K562 (cell line): ENCODE data around the gene AQP1. TPM values are rescaled to one million over a fixed set of nuclear protein-coding genes. Genes with fewer than 3 reads are reported as not detected.

Experiments
- ATAC-seq: fragments of 200-7000 bp; cut with Tn5 transposase; 3 replicates; pipeline ENCODE4 v1.9.1; 2020; ENCODE audit warnings: moderate library complexity
- BruUV-seq: library from RNA; stranded (reverse); fragments of 400-500 nt; replicated peaks from 2 replicates; lab custom pipeline; 2021; lab: Mats Ljungman, UMichigan
- CTCF ChIA-PET: fragments of 300-600 bp; formaldehyde crosslinking; extraction: SDS; loops from one replicate; lab custom pipeline; 2021; ENCODE audit warnings: low intra/inter-chr PET ratio; lab: Yijun Ruan, JAX
- POLR2A ChIA-PET: fragments of 300-600, 350-650 bp; sonication (Branson Sonifier 250); formaldehyde crosslinking; extraction: SDS; loops from one replicate; lab custom pipeline; 2021; ENCODE audit warnings: antibody characterized with exemption, inconsistent platforms; lab: Yijun Ruan, JAX
- DNase-seq, 4 experiments: peaks; one replicate each; pipeline versions ENCODE4 v3.0.0 to v3.0.0-alpha.2; 2011 to 2018; ENCODE audit warnings: low spot score in 3 of 4, mixed read lengths in 3 of 4; ENCODE audit errors: extremely low read depth in 1 of 4
- FAIRE-seq: peaks from 2 replicates; lab custom pipeline; 2011; peaks lifted over from hg19 to GRCh38; lab: Jason Lieb, UNC
- H2AFZ ChIP-seq: 2 replicates; pipeline ENCODE4 v1.6.0; 2011; ENCODE audit warnings: low read depth, low read length, control low read depth, inconsistent platforms
- H3K27ac ChIP-seq: fragments of 200-600 bp; 3 replicates; pipeline ENCODE4 v1.8.0; 2011; ENCODE audit warnings: low read depth, mild to moderate bottlenecking, control low read depth, inconsistent platforms, low read length, moderate library complexity, mixed read lengths; ENCODE audit errors: extremely low read depth
- H3K27me3 ChIP-seq, 2 experiments: fragments of 300-600 bp in 1 of 2; 2 replicates in 1 of 2; 3 replicates in 1 of 2; pipeline versions ENCODE4 v1.6.0 to v1.8.0; 2011; ENCODE audit warnings: inconsistent platforms in 2 of 2, low read length in 2 of 2, mild to moderate bottlenecking in 1 of 2, mixed read lengths in 1 of 2, moderate library complexity in 1 of 2; ENCODE audit not compliant: control insufficient read depth in 2 of 2, insufficient read depth in 2 of 2
- H3K36me3 ChIP-seq: fragments of 300-600 bp; 3 replicates; pipeline ENCODE4 v1.8.0; 2011; ENCODE audit warnings: mild to moderate bottlenecking, low read length, inconsistent platforms; ENCODE audit not compliant: control insufficient read depth, insufficient read depth
- H3K4me1 ChIP-seq, 2 experiments: fragments of 200-600 bp in 1 of 2; replicated peaks in 1 of 2; 2 replicates in 1 of 2; 3 replicates in 1 of 2; pipeline versions ENCODE4 v1.5.1 to v1.8.0; 2011; ENCODE audit warnings: inconsistent platforms in 2 of 2, low read length in 2 of 2, mild to moderate bottlenecking in 1 of 2, mixed read lengths in 1 of 2, moderate library complexity in 1 of 2; ENCODE audit not compliant: control insufficient read depth in 2 of 2, insufficient read depth in 2 of 2
- H3K4me2 ChIP-seq: 2 replicates; pipeline ENCODE4 v1.6.1; 2011; ENCODE audit warnings: low read length, control low read depth, inconsistent platforms, mixed read lengths; ENCODE audit not compliant: insufficient read depth
- H3K4me3 ChIP-seq: fragments of 200-600 bp; sonication (generic), shearing (Covaris generic); 2 replicates; pipeline ENCODE4 v1.5.1; 2016; ENCODE audit warnings: control low read depth, inconsistent platforms
- H3K79me2 ChIP-seq: fragments of 200-600 bp; 3 replicates; pipeline ENCODE4 v1.8.0; 2011; ENCODE audit warnings: low read length, inconsistent platforms; ENCODE audit not compliant: control insufficient read depth, insufficient read depth
- H3K9ac ChIP-seq, 2 experiments: 2 replicates each; pipeline versions ENCODE4 v1.6.0 to v1.6.1; 2011; ENCODE audit warnings: low read depth in 2 of 2, low read length in 2 of 2, control low read depth in 1 of 2, inconsistent platforms in 1 of 2, mild to moderate bottlenecking in 1 of 2, mixed read lengths in 1 of 2; ENCODE audit not compliant: insufficient read depth in 1 of 2
- H3K9me1 ChIP-seq: one replicate; pipeline ENCODE4 v1.6.0; 2011; ENCODE audit warnings: inconsistent platforms, mild to moderate bottlenecking, low read length, moderate library complexity; ENCODE audit not compliant: control insufficient read depth, insufficient read depth
- H3K9me3 ChIP-seq: replicated peaks from 2 replicates; pipeline ENCODE4 v1.5.1; 2011; ENCODE audit warnings: low read depth, low read length, inconsistent platforms; ENCODE audit not compliant: control insufficient read depth, insufficient read depth
- H4K20me1 ChIP-seq: replicated peaks from 2 replicates; pipeline ENCODE4 v1.6.1; 2011; ENCODE audit warnings: low read length, inconsistent platforms, mixed read lengths; ENCODE audit not compliant: control insufficient read depth, insufficient read depth
- CHD4 ChIP-seq: fragments of 200-600 bp; sonication (generic); IDR thresholded peaks from 3 replicates; pipeline ENCODE4 v1.6.1; 2012; ENCODE audit warnings: low read depth, mild to moderate bottlenecking, mixed read lengths, low read length, inconsistent platforms; ENCODE audit not compliant: insufficient read depth, insufficient replicate concordance, poor library complexity, severe bottlenecking
- DACH1 ChIP-seq: fragments of 450-650 bp; IDR thresholded peaks from 2 replicates; pipeline ENCODE4 v1.6.1; 2018; ENCODE audit not compliant: partially characterized antibody
- EP400 ChIP-seq: fragments of 450-650 bp; IDR thresholded peaks from 2 replicates; pipeline ENCODE4 v1.6.1; 2017; ENCODE audit warnings: antibody characterized with exemption, mild to moderate bottlenecking, moderate library complexity
- HDAC3 ChIP-seq: fragments of 450-650 bp; IDR thresholded peaks from 2 replicates; pipeline ENCODE4 v1.6.1; 2018; ENCODE audit warnings: borderline replicate concordance, mild to moderate bottlenecking, moderate library complexity; ENCODE audit not compliant: partially characterized antibody
- MAFG ChIP-seq: fragments of 450-650 bp; conservative IDR thresholded peaks from 2 replicates; pipeline ENCODE4 v1.6.1; 2016; ENCODE audit warnings: missing genetic modification characterization, missing compliant biosample characterization
- MCM7 ChIP-seq, 2 experiments: fragments of 450-650 bp; IDR thresholded peaks; 2 replicates each; pipeline ENCODE4 v1.6.1; 2016 to 2018
- NR2C2 ChIP-seq, 2 experiments: fragments of 200-800 bp in 1 of 2; sonication (Bioruptor generic) in 1 of 2; sonication (generic) in 1 of 2; formaldehyde crosslinking in 1 of 2; IDR thresholded peaks; 2 replicates each; pipeline versions ENCODE4 v1.6.1 to v1.8.0; 2016 to 2022; ENCODE audit warnings: mild to moderate bottlenecking in 1 of 2, missing compliant biosample characterization in 1 of 2, missing genetic modification characterization in 1 of 2, missing genetic modification reagents in 1 of 2
- RB1 ChIP-seq: fragments of 450-650 bp; IDR thresholded peaks from 2 replicates; pipeline ENCODE4 v1.6.1; 2017; ENCODE audit warnings: low read depth, mild to moderate bottlenecking
- SMAD2 ChIP-seq: fragments of 150-350 bp; IDR thresholded peaks from 2 replicates; pipeline ENCODE4 v1.6.1; 2014; ENCODE audit warnings: low read depth, mild to moderate bottlenecking, low read length
- ZNF3 ChIP-seq: fragments of 250-450 bp; sonication (Bioruptor Pico); IDR thresholded peaks from 2 replicates; pipeline ENCODE4 v1.5.0; 2021; ENCODE audit warnings: mild to moderate bottlenecking, moderate library complexity
- WGBS: fragments of 100-300 bp; shearing (Covaris generic); methylation state at CpG from one replicate; pipeline ENCODE4 v1.1.6; 2016; ENCODE audit warnings: low coverage, mixed read lengths; ENCODE audit not compliant: insufficient coverage; ENCODE audit errors: missing lambda C conversion rate; 5-methylcytosine and 5-hydroxymethylcytosine counted together
- in situ Hi-C: fragments of 300-500 bp; cut with MboI; formaldehyde crosslinking; loops from 4 replicates; pipeline ENCODE4 v1.15.0; 2018; ENCODE audit warnings: inconsistent platforms, mixed read lengths
- intact Hi-C: fragments of 100-400 bp; cut with micrococcal nuclease; formaldehyde crosslinking; loops from 2 replicates; pipeline ENCODE4 v1.14.2; 2022
- polyA plus RNA-seq, 8 experiments: library from polyadenylated mRNA; depleted of rRNA in 4 of 8; stranded (reverse) in 5 of 8; unstranded in 3 of 8; fragments of >200 nt; fragmentation: Nextera tagmentation in 2 of 8; fragmentation: Illumina TruSeq in 1 of 8; extraction: Ambion mirVana in 2 of 8; extraction: Trizol in 1 of 8; gene quantifications; 2 replicates each; pipeline versions ENCODE4 v1.2.1 to v1.2.3, GENCODE V29; 2011 to 2014; ENCODE audit warnings: inconsistent platforms in 1 of 8, missing spikeins in 1 of 8
- total RNA-seq, 7 experiments: library from RNA; depleted of rRNA in 6 of 7; stranded (reverse); fragments of >200 nt in 6 of 7; fragmentation: Illumina TruSeq in 2 of 7; extraction: Trizol in 2 of 7; gene quantifications; 2 replicates each; pipeline versions ENCODE4 v1.2.1 to v1.2.3, GENCODE V29; 2011 to 2021; ENCODE audit warnings: low replicate concordance in 1 of 7
- TF ChIP-seq, protein P1 (sequence below): fragments of 250-450 bp; sonication (Bioruptor Pico); IDR thresholded peaks from 2 replicates; pipeline ENCODE4 v1.4.0; 2020; ENCODE audit warnings: mild to moderate bottlenecking, moderate library complexity, borderline replicate concordance

The AQP1 gene
- total and polyA plus RNA-seq, 9 of the 15 experiments (the other 6 are each of a cell fraction or from before 2014, with no cell fraction given), result 0.18 to 12.6 (median 4.1) TPM

GRCh38 chr7:30970074-30970473 is 58.4 kb downstream of the AQP1 start (continued):
- TF ChIP-seq, protein P1, sequence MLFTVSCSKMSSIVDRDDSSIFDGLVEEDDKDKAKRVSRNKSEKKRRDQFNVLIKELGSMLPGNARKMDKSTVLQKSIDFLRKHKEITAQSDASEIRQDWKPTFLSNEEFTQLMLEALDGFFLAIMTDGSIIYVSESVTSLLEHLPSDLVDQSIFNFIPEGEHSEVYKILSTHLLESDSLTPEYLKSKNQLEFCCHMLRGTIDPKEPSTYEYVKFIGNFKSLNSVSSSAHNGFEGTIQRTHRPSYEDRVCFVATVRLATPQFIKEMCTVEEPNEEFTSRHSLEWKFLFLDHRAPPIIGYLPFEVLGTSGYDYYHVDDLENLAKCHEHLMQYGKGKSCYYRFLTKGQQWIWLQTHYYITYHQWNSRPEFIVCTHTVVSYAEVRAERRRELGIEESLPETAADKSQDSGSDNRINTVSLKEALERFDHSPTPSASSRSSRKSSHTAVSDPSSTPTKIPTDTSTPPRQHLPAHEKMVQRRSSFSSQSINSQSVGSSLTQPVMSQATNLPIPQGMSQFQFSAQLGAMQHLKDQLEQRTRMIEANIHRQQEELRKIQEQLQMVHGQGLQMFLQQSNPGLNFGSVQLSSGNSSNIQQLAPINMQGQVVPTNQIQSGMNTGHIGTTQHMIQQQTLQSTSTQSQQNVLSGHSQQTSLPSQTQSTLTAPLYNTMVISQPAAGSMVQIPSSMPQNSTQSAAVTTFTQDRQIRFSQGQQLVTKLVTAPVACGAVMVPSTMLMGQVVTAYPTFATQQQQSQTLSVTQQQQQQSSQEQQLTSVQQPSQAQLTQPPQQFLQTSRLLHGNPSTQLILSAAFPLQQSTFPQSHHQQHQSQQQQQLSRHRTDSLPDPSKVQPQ (CRISPR knock-in tag), result no peak
- no peak for TF ChIP-seq MCM7 (IDR thresholded peaks at IDR 0.05)
- TF ChIP-seq RB1, result no peak
- TF ChIP-seq CHD4, result no peak
- TF ChIP-seq EP400, result no peak
- no peak for TF ChIP-seq NR2C2 (CRISPR knock-in tag; IDR thresholded peaks at IDR 0.05)
- no peak for TF ChIP-seq NR2C2 (tag; IDR thresholded peaks at IDR 0.05)
- no peak for TF ChIP-seq MAFG (tag)

GRCh38 chr7:30970594-30971094 is 59.0 kb downstream of the AQP1 start:
- Histone ChIP-seq H3K9me1 (no peaks in the 10 kb centered on the region), H3K9me3 (no peaks in the 10 kb centered on the region), H3K27ac (no peak overlapping the region), H3K4me2 (no peak overlapping the region), H3K79me2 (no peaks in the 10 kb centered on the region), H3K4me1 (peaks cover 3 to 19% of the 10 kb centered on the region in 2 experiments; a peak in 4 of 5 replicates), H3K36me3 (no peaks in the 10 kb centered on the region), H3K4me3 (no peak overlapping the region), H3K27me3 (peaks cover 5 to 42% of the 10 kb centered on the region in 2 experiments; a peak in 3 of 5 replicates), H4K20me1 (no peaks in the 10 kb centered on the region), H3K9ac (no peak overlapping the region), H2AFZ (no peak overlapping the region)
- FAIRE-seq, result no peak
- in situ Hi-C loops, result loop anchor here (5.0 kb wide), 1 partner anchor 78 kb away; no protein-coding TSS in a partner anchor
- CTCF ChIA-PET, result no interaction called here
- 5% methylated on average over 6 of the region's 6 CpGs for WGBS
- BruUV-seq, result no TSS peak
- POLR2A ChIA-PET, result interaction anchor here (0.6 to 1.7 kb wide), 5 partner anchors 24 to 171 kb away, joined by 3 to 4 read pairs (median 3); no protein-coding TSS in a partner anchor
- intact Hi-C loops, result loop anchor here (10.0 kb wide), 1 partner anchor 76 kb away; no protein-coding TSS in a partner anchor
- ATAC-seq, result peak; percentile 28; the same call in 1 of the 3 replicates
- DNase-seq, result no peak
- no peak for TF ChIP-seq HDAC3
- TF ChIP-seq DACH1, result no peak
- no peak for TF ChIP-seq ZNF3
- TF ChIP-seq SMAD2, result no peak
